AG04449 (cell line): ENCODE results near the gene PLPP6.

Experiments used
- CTCF ChIA-PET: fragments of 350-600 bp; formaldehyde crosslinking; extraction: SDS; loops from one replicate; lab custom pipeline; 2021; ENCODE audit warnings: antibody characterized with exemption; lab: Yijun Ruan, JAX
- POLR2A ChIA-PET: fragments of 400-600, 350-600 bp; formaldehyde crosslinking; extraction: SDS; loops from one replicate; lab custom pipeline; 2020; ENCODE audit warnings: antibody characterized with exemption, inconsistent platforms; lab: Yijun Ruan, JAX
- DNase-seq: peaks from one replicate; pipeline ENCODE4 v3.0.0-alpha.2; 2010; ENCODE audit warnings: low read depth, low spot score
- H3K4me3 ChIP-seq: 2 replicates; pipeline ENCODE4 v1.5.1; 2011; ENCODE audit warnings: low read depth, mild to moderate bottlenecking, control low read depth, low read length
- CTCF ChIP-seq: IDR thresholded peaks from one replicate; pipeline ENCODE4 v1.5.1; 2011; ENCODE audit warnings: mild to moderate bottlenecking, moderate library complexity, low read length, control low read depth, inconsistent platforms; ENCODE audit not compliant: insufficient read depth; ENCODE audit errors: missing control alignments

The PLPP6 gene

GRCh38 chr9:4665357-4665756, 3.3 kb downstream of the PLPP6 start:
- no peak overlapping the region for H3K4me3 ChIP-seq
- TF ChIP-seq CTCF: no peak
- ChIA-PET CTCF (interaction anchor here (1.1 to 2.8 kb wide), 8 partner anchors 9 to 322 kb away, joined by 3 to 10 read pairs (median 4); partner anchors contain the start of gene AK3), POLR2A (interaction anchor here (1.3 to 1.4 kb wide), 2 partner anchors 10 to 14 kb away, joined by 4 to 6 read pairs; partner anchors contain the start of gene CDC37L1)
- DNase-seq: no peak

GRCh38 chr9:4666042-4666699, 4.1 kb downstream of the PLPP6 start, which contains the start of gene SPATA6L:
TSS of gene SPATA6L (minus strand) at chr9:4666480. CDS start at chr9:4666250, 230 bp downstream.
- no peak for DNase-seq
- peak; percentile 28 for TF ChIP-seq CTCF
- POLR2A ChIA-PET: interaction anchor here (1.3 to 1.4 kb wide), 2 partner anchors 9 to 13 kb away, joined by 4 to 6 read pairs; partner anchors contain the start of gene CDC37L1
- CTCF ChIA-PET: interaction anchor here (0.9 to 2.8 kb wide), 5 partner anchors 10 to 287 kb away, joined by 4 to 10 read pairs (median 5); partner anchors contain the start of gene AK3
- peak within 1 kb of the TSS; percentile 60 for H3K4me3 ChIP-seq

GRCh38 chr9:4667681-4668080, 5.6 kb downstream of the PLPP6 start:
- DNase-seq: no peak

GRCh38 chr9:4668604-4669003, 6.5 kb downstream of the PLPP6 start:
- ChIA-PET CTCF (no interaction called here), POLR2A (no interaction called here)
- no peak for TF ChIP-seq CTCF
- no peak for DNase-seq
- no peak overlapping the region for H3K4me3 ChIP-seq

More at GRCh38 chr9:4667681-4668080, 5.6 kb downstream of the PLPP6 start:
- no peak for TF ChIP-seq CTCF
- POLR2A ChIA-PET: no interaction called here
- H3K4me3 ChIP-seq: no peak overlapping the region
- CTCF ChIA-PET: no interaction called here

- ChIA-PET POLR2A (no interaction called here), CTCF (no interaction called here)
- no peak overlapping the region for H3K4me3 ChIP-seq
- no peak for DNase-seq
- no peak for TF ChIP-seq CTCF
These were observed 7.8 kb downstream of the PLPP6 start for GRCh38 chr9:4669890-4670289.

- TF ChIP-seq CTCF: no peak
- no peak overlapping the region for H3K4me3 ChIP-seq
- ChIA-PET POLR2A (no interaction called here), CTCF (no interaction called here)
- no peak for DNase-seq
These were observed 8.5 kb downstream of the PLPP6 start for GRCh38 chr9:4670591-4670990.
